Measurements from ENCODE around the gene CROCC2.
"Not testable (repeated sequence)": the region's sequence is repeated elsewhere in the genome, so short reads cannot be mapped to it uniquely, and the experiment has no call there.

Gene CROCC2

GRCh38 chr2:240965905-240966456, 59.8 kb downstream of the CROCC2 start:
- no peak for DNase-seq (ENCODE audit: low read depth in 2 of 3, low spot score in 2 of 3)

DNA sequence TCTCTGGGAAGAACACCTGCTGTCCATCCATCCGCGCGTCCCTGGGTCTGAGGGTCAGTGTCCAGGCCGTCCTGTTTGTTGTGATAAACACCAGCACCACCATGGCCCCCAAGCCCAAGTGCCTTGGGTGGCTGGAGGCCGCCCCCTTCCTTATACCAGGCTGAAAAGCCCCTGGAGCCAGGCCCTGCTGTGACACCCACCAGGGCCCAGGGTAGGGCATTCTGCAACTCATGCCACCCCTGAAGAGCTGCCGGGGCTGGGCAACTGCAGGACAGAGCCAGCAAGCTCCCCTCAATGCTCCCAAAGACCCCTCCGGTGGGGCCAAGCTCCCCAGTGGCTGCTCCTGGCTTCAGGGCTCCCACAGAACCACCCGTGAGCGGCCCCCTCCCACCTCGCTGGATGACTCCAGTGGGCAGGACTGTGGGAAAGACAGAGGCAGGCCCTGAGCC, 60.3 kb downstream of the CROCC2 start:
- DNase-seq (ENCODE audit: low read depth in 2 of 3, low spot score in 2 of 3): no peak

DNA sequence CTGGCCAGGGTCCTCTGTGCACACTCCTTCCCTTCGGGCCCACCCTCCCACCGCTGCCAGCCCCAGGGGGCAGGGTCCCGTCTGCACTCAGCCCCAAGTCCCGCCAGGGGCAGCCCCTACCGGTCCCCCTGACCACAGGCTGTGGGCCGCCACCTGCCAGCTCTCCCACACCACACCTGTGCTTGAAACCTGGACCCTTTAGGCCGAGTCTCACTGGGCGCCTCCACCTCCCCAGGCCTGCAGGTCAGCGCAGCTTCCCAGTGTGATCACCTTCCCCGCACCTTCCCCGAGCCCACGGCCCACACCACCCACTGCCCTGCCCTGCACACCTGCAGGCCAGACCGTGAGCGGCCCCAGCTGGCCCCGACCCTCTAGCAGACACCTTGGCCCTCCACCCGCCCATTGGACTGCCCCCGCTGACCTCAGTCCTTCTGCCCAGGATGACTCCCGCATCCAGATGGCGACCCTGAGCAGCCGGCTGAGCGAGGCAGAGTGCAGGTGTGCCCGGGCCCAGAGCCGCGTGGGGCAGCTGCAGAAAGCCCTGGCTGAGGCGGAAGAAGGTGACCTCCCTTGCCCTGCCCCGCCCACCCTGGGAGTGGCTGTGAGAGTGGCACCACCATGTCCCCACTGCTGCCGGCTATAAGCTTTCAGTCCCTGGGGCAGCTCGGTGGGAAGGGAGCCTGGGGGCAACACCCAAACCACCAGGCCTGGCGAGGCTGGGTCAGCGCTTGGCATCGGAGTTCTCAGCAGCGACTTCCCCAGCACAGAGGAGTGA, 61.0 kb downstream of the CROCC2 start:
- DNase-seq (ENCODE audit: low read depth in 2 of 3, low spot score in 2 of 3): no peak

DNA sequence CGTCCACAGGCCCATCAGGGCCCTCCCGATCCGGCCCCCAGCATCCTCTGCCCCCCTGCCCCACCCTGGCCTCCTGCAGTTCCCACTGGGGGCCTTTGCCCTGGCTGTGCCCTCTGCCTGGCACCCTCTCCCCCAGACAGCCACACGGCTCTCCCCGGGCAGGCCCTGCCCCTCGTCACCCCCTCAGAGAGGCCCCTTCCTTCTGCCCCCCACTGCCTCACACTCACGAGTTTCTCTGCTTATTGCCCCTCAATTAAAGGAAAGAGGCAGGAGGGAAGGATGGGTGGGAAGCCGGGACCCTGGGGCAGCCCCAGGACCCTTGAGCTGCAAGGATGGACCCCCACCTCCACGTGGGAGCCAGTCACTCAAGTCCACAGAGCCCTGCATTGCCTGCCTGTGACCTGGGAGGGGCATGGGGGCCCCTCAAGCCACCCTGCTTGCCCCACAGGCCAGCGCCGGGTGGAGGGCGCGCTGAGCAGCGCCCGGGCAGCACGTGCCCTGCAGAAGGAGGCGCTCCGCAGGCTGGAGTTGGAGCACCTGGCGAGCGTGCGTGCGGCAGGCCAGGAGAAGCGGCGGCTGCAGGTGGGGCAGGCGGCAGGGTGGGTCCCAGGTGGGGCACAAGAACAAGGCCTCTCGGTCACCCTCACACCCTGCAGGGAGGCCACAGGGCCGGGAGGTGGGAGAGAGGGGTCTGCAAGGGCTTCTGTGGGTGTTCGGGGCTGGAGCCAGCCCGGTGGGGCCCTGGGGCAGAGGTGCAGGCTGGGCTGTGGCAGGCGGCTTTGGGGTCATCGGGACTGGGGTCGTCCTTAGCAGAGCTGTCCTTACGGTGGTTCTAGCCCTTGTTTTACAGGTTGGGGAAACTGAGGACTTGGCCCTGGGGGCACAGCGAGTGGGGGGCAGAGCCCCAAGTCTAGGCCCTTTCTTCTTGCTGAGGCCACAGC, 61.8 kb downstream of the CROCC2 start:
- DNase-seq (ENCODE audit: low read depth in 2 of 3, low spot score in 2 of 3): no peak

- no peak for DNase-seq (ENCODE audit: low read depth in 2 of 3, low spot score in 2 of 3)
These were observed 62.8 kb downstream of the CROCC2 start for GRCh38 chr2:240968731-240969624.

- no peak for DNase-seq (ENCODE audit: low read depth in 2 of 3, low spot score in 2 of 3)
These were observed 64.0 kb downstream of the CROCC2 start for GRCh38 chr2:240970104-240970503.

DNA sequence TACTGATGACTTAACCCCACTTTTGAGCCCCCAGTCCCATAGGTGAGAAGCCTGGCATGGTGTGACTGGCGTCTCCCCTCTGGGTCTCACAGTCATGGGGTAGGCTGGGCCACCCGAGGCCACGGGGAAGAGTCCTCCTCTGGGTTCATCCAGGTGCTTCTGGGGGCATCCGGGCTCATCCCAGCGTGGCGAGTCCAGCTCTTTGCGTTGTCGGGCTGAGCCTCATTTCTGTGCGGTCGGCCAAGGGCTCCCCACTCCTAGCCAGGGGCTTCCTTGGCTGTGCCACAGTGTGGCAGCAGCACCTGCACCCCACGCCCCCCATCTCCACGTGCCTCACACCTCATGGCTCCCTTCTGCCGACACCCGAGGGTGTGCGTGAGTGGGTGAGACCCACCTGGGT, 64.7 kb downstream of the CROCC2 start:
- no peak for DNase-seq (ENCODE audit: low read depth in 2 of 3, low spot score in 2 of 3)

DNA sequence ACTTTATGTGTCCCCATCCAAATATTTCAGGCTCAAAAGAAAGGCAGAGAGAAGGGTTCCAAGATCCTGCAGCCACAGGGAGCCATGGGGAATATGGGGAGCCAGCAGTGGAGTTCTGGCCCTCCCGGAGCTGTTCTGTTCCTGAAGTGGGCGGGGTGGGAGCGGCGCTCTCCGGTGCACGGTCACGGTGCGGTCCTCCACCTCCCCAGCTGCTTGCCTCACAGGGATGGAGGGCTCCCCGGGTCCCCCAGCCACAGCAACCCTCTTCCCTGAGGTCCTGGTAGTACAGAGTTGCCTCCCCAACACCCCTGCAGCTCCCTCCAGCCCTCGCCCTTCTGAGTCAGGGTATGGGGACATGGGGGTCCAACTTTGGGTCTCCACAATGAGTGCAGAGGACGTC, 66.1 kb downstream of the CROCC2 start:
- DNase-seq (ENCODE audit: low read depth in 2 of 3, low spot score in 2 of 3): no peak

DNA sequence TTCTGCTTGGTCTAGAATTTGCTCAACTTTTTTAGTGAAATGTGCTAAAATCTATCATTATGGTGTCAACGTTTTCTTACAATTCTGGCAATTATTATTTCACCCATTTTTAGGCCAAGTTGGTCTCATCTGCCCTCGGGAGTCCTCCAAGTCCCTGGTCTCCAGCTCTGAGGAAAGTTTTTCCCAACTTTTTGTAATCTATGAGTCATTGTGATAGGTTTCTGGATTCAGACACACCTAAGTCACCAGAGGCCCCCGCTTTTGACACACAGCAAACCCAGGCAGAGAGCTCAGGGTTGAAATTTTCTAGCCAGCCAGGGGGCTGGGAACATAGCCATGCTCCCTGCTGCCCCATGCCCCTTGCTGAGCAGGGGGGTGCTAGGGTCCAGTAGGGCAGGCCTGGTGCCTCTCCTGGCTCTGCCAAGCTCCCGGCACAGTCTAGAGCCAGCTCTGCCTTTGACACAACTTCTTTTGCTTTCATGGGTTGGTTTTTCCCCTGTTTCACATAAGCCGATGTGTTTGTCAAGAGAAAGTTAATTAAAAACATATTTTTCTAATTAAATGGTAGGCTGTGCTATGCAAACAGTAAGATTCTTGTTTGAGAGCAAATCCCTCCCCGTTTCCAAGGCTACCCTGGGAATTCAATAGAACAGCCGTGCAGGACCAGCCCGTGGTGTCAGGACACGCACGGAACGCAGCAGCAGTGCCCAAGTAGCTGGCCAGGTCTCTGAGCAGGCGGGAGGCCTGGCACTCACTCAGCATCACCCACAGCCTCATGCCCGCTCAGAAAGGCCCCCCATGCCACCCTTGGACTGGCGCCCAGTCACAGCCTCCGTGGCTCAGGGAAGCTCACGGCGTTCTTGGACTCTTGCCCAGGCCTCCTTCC, 66.7 kb downstream of the CROCC2 start:
- no peak for DNase-seq (ENCODE audit: low read depth in 2 of 3, low spot score in 2 of 3)

- no peak for DNase-seq (ENCODE audit: low read depth in 2 of 3, low spot score in 2 of 3)
These were observed 68.8 kb downstream of the CROCC2 start for GRCh38 chr2:240974771-240975572.

DNA sequence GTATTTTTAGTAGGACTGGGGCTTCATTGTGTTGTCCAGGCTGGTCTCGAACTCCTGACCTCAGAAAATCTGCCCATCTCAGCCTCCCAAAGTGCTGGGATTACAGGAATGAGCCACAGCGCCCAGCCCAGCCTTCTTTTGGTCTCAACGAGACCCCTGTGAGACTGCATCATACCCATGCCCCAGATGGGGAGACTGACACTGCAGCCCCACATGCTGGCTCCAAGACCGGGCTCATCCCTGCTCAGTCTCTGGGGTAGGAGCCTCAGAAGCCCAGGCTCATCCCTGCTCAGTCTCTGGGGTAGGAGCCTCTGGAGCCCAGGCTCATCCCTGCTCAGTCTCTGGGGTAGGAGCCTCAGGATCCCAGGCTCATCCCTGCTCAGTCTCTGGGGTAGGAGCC, 69.8 kb downstream of the CROCC2 start:
- DNase-seq (ENCODE audit: low read depth in 2 of 3, low spot score in 2 of 3): not testable (repeated sequence)

DNA sequence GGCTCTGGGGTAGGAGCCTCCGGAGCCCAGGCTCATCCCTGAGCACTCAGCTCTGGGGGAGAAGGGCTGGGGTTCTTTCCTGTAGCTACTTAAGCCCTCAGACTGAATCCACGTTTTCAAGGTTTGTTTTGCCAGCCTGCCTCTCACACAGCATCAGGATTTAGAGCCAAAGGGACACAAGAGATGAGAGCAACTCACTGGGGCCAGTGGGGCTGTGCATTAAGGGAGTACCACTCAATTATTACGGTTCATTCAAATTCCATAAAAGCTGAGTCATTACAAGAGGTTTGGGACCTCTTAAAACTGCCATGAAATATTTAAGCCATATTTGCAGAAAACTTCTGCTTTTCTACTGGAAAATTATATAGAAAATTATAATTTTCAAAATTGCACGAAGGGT, 75.1 kb downstream of the CROCC2 start:
- no peak for DNase-seq (ENCODE audit: low read depth in 2 of 3, low spot score in 2 of 3)

GRCh38 chr2:240981871-240982800, 76.0 kb downstream of the CROCC2 start:
- DNase-seq (ENCODE audit: low read depth in 2 of 3, low spot score in 2 of 3): no peak

DNA sequence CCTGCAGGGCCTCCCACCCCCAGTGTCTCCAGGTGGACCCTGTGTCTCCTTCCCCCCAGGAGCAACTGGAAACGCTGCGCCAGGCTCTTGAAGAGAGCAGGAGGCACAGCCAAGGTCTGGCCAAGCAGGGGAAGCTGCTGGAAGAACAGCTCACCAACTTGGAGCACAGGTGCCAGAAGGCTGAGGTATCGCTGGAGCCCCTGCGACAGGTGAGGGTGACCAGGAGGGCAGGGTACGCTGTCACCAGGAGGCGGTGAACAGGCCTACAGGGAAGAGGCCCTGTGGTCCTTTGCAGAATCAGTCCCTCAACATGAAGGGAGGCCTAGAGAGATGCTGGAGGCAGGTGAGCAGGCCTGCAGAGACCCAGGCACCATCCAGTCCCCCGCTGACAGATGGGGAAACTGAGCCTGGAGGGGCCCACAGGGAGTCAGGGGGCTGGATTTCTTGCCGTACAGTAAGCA, 76.7 kb downstream of the CROCC2 start:
- no peak for DNase-seq (ENCODE audit: low read depth in 2 of 3, low spot score in 2 of 3)

- peak in 1 of 3 experiments; percentile 15 for DNase-seq (ENCODE audit: low read depth in 2 of 3, low spot score in 2 of 3)
These were observed 77.3 kb downstream of the CROCC2 start for GRCh38 chr2:240983361-240983995.

- no peak for DNase-seq (ENCODE audit: low read depth in 2 of 3, low spot score in 2 of 3)
These were observed 77.9 kb downstream of the CROCC2 start for GRCh38 chr2:240983996-240984498.
